Dedifferentiated amniotic fluid mesenchymal stem cell (primary cell): Measurements from ENCODE around the gene PASK.

Experiments used
- DNase-seq: peaks from one replicate; pipeline ENCODE4 v3.0.0-alpha.2; 2016; ENCODE audit errors: extremely low spot score

Gene PASK

GRCh38 chr2:241126771-241127202, 22.5 kb downstream of the PASK start:
- no peak for DNase-seq

- DNase-seq: no peak
Measured at GRCh38 chr2:241126201-241126611, 23.1 kb downstream of the PASK start.

- no peak for DNase-seq
Measured at GRCh38 chr2:241125626-241126025, 23.6 kb downstream of the PASK start.

GRCh38 chr2:241123816-241124536, 25.3 kb downstream of the PASK start:
- no peak for DNase-seq

GRCh38 chr2:241122376-241123002, 26.8 kb downstream of the PASK start:
- DNase-seq: no peak

GRCh38 chr2:241121008-241121407, 28.3 kb downstream of the PASK start:
- no peak for DNase-seq

GRCh38 chr2:241120440-241120839, 28.8 kb downstream of the PASK start:
- no peak for DNase-seq

GRCh38 chr2:241118737-241119505, 30.4 kb downstream of the PASK start:
- no peak for DNase-seq

- DNase-seq: no peak
Measured at GRCh38 chr2:241116606-241117560, 32.4 kb downstream of the PASK start.

- no peak for DNase-seq
Measured at GRCh38 chr2:241115361-241115760, 33.9 kb downstream of the PASK start.

- no peak for DNase-seq
Measured at GRCh38 chr2:241114836-241115235, 34.4 kb downstream of the PASK start.

GRCh38 chr2:241112592-241112991, 36.7 kb downstream of the PASK start:
- DNase-seq: no peak

- no peak for DNase-seq
Measured at GRCh38 chr2:241112046-241112445, 37.2 kb downstream of the PASK start.

- no peak for DNase-seq
Measured at GRCh38 chr2:241111440-241111805, 37.8 kb downstream of the PASK start.

GRCh38 chr2:241110607-241111439, 38.4 kb downstream of the PASK start:
- DNase-seq: no peak

- DNase-seq: no peak
Measured at GRCh38 chr2:241110089-241110606, 39.1 kb downstream of the PASK start.

GRCh38 chr2:241109210-241110088, 39.8 kb downstream of the PASK start:
- DNase-seq: no peak

- DNase-seq: no peak
Measured at GRCh38 chr2:241108271-241109209, 40.7 kb downstream of the PASK start.
